K562 (cell line): ENCODE data around the gene NEUROG3. TPM values are rescaled to one million over a fixed set of nuclear protein-coding genes. Genes with fewer than 3 reads are reported as not detected.

Experiments
- ATAC-seq: fragments of 200-7000 bp; cut with Tn5 transposase; 3 replicates; pipeline ENCODE4 v1.9.1; 2020; ENCODE audit warnings: moderate library complexity
- BruUV-seq: library from RNA; stranded (reverse); fragments of 400-500 nt; replicated peaks from 2 replicates; lab custom pipeline; 2021; lab: Mats Ljungman, UMichigan
- CTCF ChIA-PET: fragments of 300-600 bp; formaldehyde crosslinking; extraction: SDS; loops from one replicate; lab custom pipeline; 2021; ENCODE audit warnings: low intra/inter-chr PET ratio; lab: Yijun Ruan, JAX
- POLR2A ChIA-PET: fragments of 300-600, 350-650 bp; sonication (Branson Sonifier 250); formaldehyde crosslinking; extraction: SDS; loops from one replicate; lab custom pipeline; 2021; ENCODE audit warnings: antibody characterized with exemption, inconsistent platforms; lab: Yijun Ruan, JAX
- DNase-seq, 4 experiments: peaks; one replicate each; pipeline versions ENCODE4 v3.0.0 to v3.0.0-alpha.2; 2011 to 2018; ENCODE audit warnings: low spot score in 3 of 4, mixed read lengths in 3 of 4; ENCODE audit errors: extremely low read depth in 1 of 4
- FAIRE-seq: peaks from 2 replicates; lab custom pipeline; 2011; peaks lifted over from hg19 to GRCh38; lab: Jason Lieb, UNC
- H2AFZ ChIP-seq: 2 replicates; pipeline ENCODE4 v1.6.0; 2011; ENCODE audit warnings: low read depth, low read length, control low read depth, inconsistent platforms
- H3K27ac ChIP-seq: fragments of 200-600 bp; 3 replicates; pipeline ENCODE4 v1.8.0; 2011; ENCODE audit warnings: low read depth, mild to moderate bottlenecking, control low read depth, inconsistent platforms, low read length, moderate library complexity, mixed read lengths; ENCODE audit errors: extremely low read depth
- H3K27me3 ChIP-seq, 2 experiments: fragments of 300-600 bp in 1 of 2; 2 replicates in 1 of 2; 3 replicates in 1 of 2; pipeline versions ENCODE4 v1.6.0 to v1.8.0; 2011; ENCODE audit warnings: inconsistent platforms in 2 of 2, low read length in 2 of 2, mild to moderate bottlenecking in 1 of 2, mixed read lengths in 1 of 2, moderate library complexity in 1 of 2; ENCODE audit not compliant: control insufficient read depth in 2 of 2, insufficient read depth in 2 of 2
- H3K36me3 ChIP-seq: fragments of 300-600 bp; 3 replicates; pipeline ENCODE4 v1.8.0; 2011; ENCODE audit warnings: mild to moderate bottlenecking, low read length, inconsistent platforms; ENCODE audit not compliant: control insufficient read depth, insufficient read depth
- H3K4me1 ChIP-seq, 2 experiments: fragments of 200-600 bp in 1 of 2; replicated peaks in 1 of 2; 2 replicates in 1 of 2; 3 replicates in 1 of 2; pipeline versions ENCODE4 v1.5.1 to v1.8.0; 2011; ENCODE audit warnings: inconsistent platforms in 2 of 2, low read length in 2 of 2, mild to moderate bottlenecking in 1 of 2, mixed read lengths in 1 of 2, moderate library complexity in 1 of 2; ENCODE audit not compliant: control insufficient read depth in 2 of 2, insufficient read depth in 2 of 2
- H3K4me2 ChIP-seq: 2 replicates; pipeline ENCODE4 v1.6.1; 2011; ENCODE audit warnings: low read length, control low read depth, inconsistent platforms, mixed read lengths; ENCODE audit not compliant: insufficient read depth
- H3K4me3 ChIP-seq: fragments of 200-600 bp; sonication (generic), shearing (Covaris generic); 2 replicates; pipeline ENCODE4 v1.5.1; 2016; ENCODE audit warnings: control low read depth, inconsistent platforms
- H3K79me2 ChIP-seq: fragments of 200-600 bp; 3 replicates; pipeline ENCODE4 v1.8.0; 2011; ENCODE audit warnings: low read length, inconsistent platforms; ENCODE audit not compliant: control insufficient read depth, insufficient read depth
- H3K9ac ChIP-seq, 2 experiments: 2 replicates each; pipeline versions ENCODE4 v1.6.0 to v1.6.1; 2011; ENCODE audit warnings: low read depth in 2 of 2, low read length in 2 of 2, control low read depth in 1 of 2, inconsistent platforms in 1 of 2, mild to moderate bottlenecking in 1 of 2, mixed read lengths in 1 of 2; ENCODE audit not compliant: insufficient read depth in 1 of 2
- H3K9me1 ChIP-seq: one replicate; pipeline ENCODE4 v1.6.0; 2011; ENCODE audit warnings: inconsistent platforms, mild to moderate bottlenecking, low read length, moderate library complexity; ENCODE audit not compliant: control insufficient read depth, insufficient read depth
- H3K9me3 ChIP-seq: replicated peaks from 2 replicates; pipeline ENCODE4 v1.5.1; 2011; ENCODE audit warnings: low read depth, low read length, inconsistent platforms; ENCODE audit not compliant: control insufficient read depth, insufficient read depth
- H4K20me1 ChIP-seq: replicated peaks from 2 replicates; pipeline ENCODE4 v1.6.1; 2011; ENCODE audit warnings: low read length, inconsistent platforms, mixed read lengths; ENCODE audit not compliant: control insufficient read depth, insufficient read depth
- JUNB ChIP-seq: fragments of 450-650 bp; formaldehyde crosslinking; conservative IDR thresholded peaks from 2 replicates; pipeline ENCODE4 v1.4.0; 2020; ENCODE audit warnings: mild to moderate bottlenecking
- PHF20 ChIP-seq: fragments of 450-650 bp; IDR thresholded peaks from 2 replicates; pipeline ENCODE4 v1.6.1; 2018; ENCODE audit not compliant: partially characterized antibody
- PURB ChIP-seq: sonication (generic); formaldehyde crosslinking; IDR thresholded peaks from 2 replicates; pipeline ENCODE4 v1.9.0; 2021; ENCODE audit warnings: low read depth, mild to moderate bottlenecking, missing genetic modification reagents
- THRA ChIP-seq: fragments of 450-650 bp; IDR thresholded peaks from 2 replicates; pipeline ENCODE4 v1.6.1; 2017; ENCODE audit warnings: mild to moderate bottlenecking, moderate library complexity
- ZNF644 ChIP-seq: fragments of 200-800 bp; sonication (Bioruptor generic); IDR thresholded peaks from 2 replicates; pipeline ENCODE4 v1.6.1; 2016; ENCODE audit warnings: low read depth, missing genetic modification characterization, missing compliant biosample characterization
- whole genome bisulfite sequencing: fragments of 100-300 bp; shearing (Covaris generic); methylation state at CpG from one replicate; pipeline ENCODE4 v1.1.6; 2016; ENCODE audit warnings: low coverage, mixed read lengths; ENCODE audit not compliant: insufficient coverage; ENCODE audit errors: missing lambda C conversion rate; 5-methylcytosine and 5-hydroxymethylcytosine counted together
- in situ Hi-C: fragments of 300-500 bp; cut with MboI; formaldehyde crosslinking; loops from 4 replicates; pipeline ENCODE4 v1.15.0; 2018; ENCODE audit warnings: inconsistent platforms, mixed read lengths
- intact Hi-C: fragments of 100-400 bp; cut with micrococcal nuclease; formaldehyde crosslinking; loops from 2 replicates; pipeline ENCODE4 v1.14.2; 2022
- polyA plus RNA-seq, 8 experiments: library from polyadenylated mRNA; depleted of rRNA in 4 of 8; stranded (reverse) in 5 of 8; unstranded in 3 of 8; fragments of >200 nt; fragmentation: Nextera tagmentation in 2 of 8; fragmentation: Illumina TruSeq in 1 of 8; extraction: Ambion mirVana in 2 of 8; extraction: Trizol in 1 of 8; gene quantifications; 2 replicates each; pipeline versions ENCODE4 v1.2.1 to v1.2.3, GENCODE V29; 2011 to 2014; ENCODE audit warnings: inconsistent platforms in 1 of 8, missing spikeins in 1 of 8
- total RNA-seq, 7 experiments: library from RNA; depleted of rRNA in 6 of 7; stranded (reverse); fragments of >200 nt in 6 of 7; fragmentation: Illumina TruSeq in 2 of 7; extraction: Trizol in 2 of 7; gene quantifications; 2 replicates each; pipeline versions ENCODE4 v1.2.1 to v1.2.3, GENCODE V29; 2011 to 2021; ENCODE audit warnings: low replicate concordance in 1 of 7

NEUROG3 gene
- total and polyA plus RNA-seq, 9 of the 15 experiments (the other 6 are each of a cell fraction or from before 2014, with no cell fraction given), result not detected

- TF ChIP-seq THRA, result no peak
- TF ChIP-seq ZNF644 (tag), result no peak
- no peak for TF ChIP-seq PHF20
- no peak for TF ChIP-seq JUNB (CRISPR knock-in tag)
Measured at GRCh38 chr10:69573056-69573806, at the start of gene NEUROG3 (continued).

- no peaks in the 10 kb centered on the region for H3K4me1 ChIP-seq
- FAIRE-seq (no peak), ATAC-seq (no peak), DNase-seq (no peak)
- no peak overlapping the region for H3K4me2 ChIP-seq
- ChIA-PET CTCF (no interaction called here), POLR2A (no interaction called here)
- H3K4me3 ChIP-seq, result no peak overlapping the region
- no peaks in the 10 kb centered on the region for H3K36me3 ChIP-seq
- BruUV-seq, result no TSS peak
- H2AFZ ChIP-seq, result no peak overlapping the region
- TF ChIP-seq PURB, result no peak
- H3K9me1 ChIP-seq, result no peaks in the 10 kb centered on the region
- in situ Hi-C loops, result no loop called here
- H3K9me3 ChIP-seq, result no peaks in the 10 kb centered on the region
- peaks cover 0 to 27% of the 10 kb centered on the region in 2 experiments; a peak in 3 of 5 replicates for H3K27me3 ChIP-seq
- no peaks in the 10 kb centered on the region for H4K20me1 ChIP-seq
- no peak overlapping the region for H3K9ac ChIP-seq
- intact Hi-C loops, result no loop called here
- 0% methylated on average over 5 of the region's 5 CpGs for WGBS
- no peak overlapping the region for H3K27ac ChIP-seq
- no peaks in the 10 kb centered on the region for H3K79me2 ChIP-seq
Measured at GRCh38 chr10:69620625-69621024, 47.4 kb upstream of the NEUROG3 start.
